ENCODE measurements around the gene DBNDD2. TPM values are rescaled to one million over a fixed set of nuclear protein-coding genes. Genes with fewer than 3 reads are reported as not detected.
A peak's percentile ranks its signal among the peaks of the same experiment; 100 is the strongest.

DBNDD2 gene
- total RNA-seq, 4 donors from 2014 or later, result 53.2 to 115 (median 72.5) TPM

DNA sequence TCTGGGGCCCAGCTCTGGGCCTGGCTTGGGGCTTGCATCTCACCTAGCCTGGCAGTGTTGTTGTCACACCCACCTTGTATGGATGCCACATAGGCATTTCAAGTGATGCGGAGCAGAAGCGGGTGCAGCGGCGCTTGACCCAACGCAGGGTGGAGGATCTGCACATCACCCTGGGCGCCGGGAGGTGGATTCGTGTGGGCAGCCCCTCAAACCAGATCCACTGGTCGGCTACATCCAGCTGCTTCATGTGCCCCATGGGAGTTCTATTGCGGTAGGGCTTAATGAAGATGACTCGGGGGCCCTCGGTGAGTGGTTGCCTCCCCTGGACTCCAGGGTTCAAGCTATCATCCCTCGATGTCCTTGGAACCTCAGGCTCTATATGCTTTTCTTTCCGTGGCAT is 33.1 kb upstream of the DBNDD2 start:
- no peak for TF ChIP-seq POLR2A (IDR thresholded peaks at IDR 0.05)
- no peak for TF ChIP-seq CTCF (IDR thresholded peaks at IDR 0.05)
- H3K4me3 ChIP-seq (ENCODE audit: low read depth, poor library complexity, severe bottlenecking), result no peak overlapping the region
- intact Hi-C loops (cut with DNase I; ENCODE audit: low total_unique reads), result loop anchor here (5.0 kb wide), 2 partner anchors 53 to 62 kb away; no protein-coding TSS in a partner anchor
- DNase-seq (ENCODE audit: low spot score in 2 of 2), result no peak
- WGBS, 2 donors, result 90 to 95% methylated on average over 14 of the region's 14 CpGs

DNA sequence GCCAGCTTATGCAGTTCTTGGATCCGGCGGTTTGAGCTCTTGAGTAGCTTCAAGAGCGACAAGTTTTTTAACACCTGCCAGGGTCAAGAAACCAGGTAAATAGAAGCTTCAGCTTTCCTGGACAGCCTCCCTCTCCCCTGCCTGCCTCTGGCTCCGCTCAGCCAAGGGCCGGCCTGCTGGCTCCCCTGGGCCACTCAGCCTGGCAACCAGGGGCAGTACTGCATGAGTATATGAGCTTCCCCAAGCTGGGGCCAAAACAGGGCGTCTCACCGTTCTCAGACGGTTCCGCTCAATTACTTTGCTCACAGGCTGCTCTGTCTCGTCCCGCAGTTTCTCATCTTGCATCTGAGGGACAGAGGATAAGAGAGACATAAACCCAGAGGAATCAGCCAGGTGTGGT is 30.8 kb upstream of the DBNDD2 start:
- no peak overlapping the region for H3K4me3 ChIP-seq (ENCODE audit: low read depth, poor library complexity, severe bottlenecking)
- intact Hi-C loops (cut with DNase I; ENCODE audit: low total_unique reads), result no loop called here
- TF ChIP-seq CTCF (IDR thresholded peaks at IDR 0.05) (no peak), POLR2A (IDR thresholded peaks at IDR 0.05) (no peak)
- whole genome bisulfite sequencing, 2 donors, result 81 to 86% methylated on average over 11 of the region's 11 CpGs
- no peak for DNase-seq (ENCODE audit: low spot score in 2 of 2)

DNA sequence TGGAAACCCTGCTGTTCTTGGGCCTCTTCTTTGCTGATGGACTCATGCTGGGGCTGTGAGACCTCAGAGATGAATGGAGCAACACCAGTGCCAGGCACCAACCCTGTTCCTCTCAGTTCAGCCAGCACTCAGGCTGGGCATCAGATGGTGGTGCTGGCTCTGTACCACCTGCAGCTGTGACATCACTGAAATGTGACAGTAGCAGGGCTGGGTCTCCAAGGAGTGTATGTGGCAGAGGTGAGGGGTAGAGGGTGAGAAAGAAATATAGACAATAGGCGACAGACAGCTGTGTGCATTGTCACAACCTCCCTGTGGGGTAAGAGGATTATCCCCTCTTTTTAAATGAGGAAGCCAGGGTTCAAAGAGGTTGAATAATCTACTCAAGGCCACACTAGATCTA is 29.9 kb upstream of the DBNDD2 start, which contains the start of gene TP53TG5:
TP53TG5 (minus strand) TSS at position 135 of the 400 bp plus-strand sequence; CDS start at position 46, 89 bp downstream.
- H3K4me3 ChIP-seq (ENCODE audit: low read depth, poor library complexity, severe bottlenecking), result no peak within 1 kb of the TSS
- TF ChIP-seq POLR2A (IDR thresholded peaks at IDR 0.05) (no peak), CTCF (IDR thresholded peaks at IDR 0.05) (no peak)
- WGBS, 2 donors, result 81 to 82% methylated on average over 1 of the region's 1 CpG
- intact Hi-C loops (cut with DNase I; ENCODE audit: low total_unique reads), result no loop called here
- DNase-seq (ENCODE audit: low spot score in 2 of 2), result peak in 1 of 2 donors; percentile 29

DNA sequence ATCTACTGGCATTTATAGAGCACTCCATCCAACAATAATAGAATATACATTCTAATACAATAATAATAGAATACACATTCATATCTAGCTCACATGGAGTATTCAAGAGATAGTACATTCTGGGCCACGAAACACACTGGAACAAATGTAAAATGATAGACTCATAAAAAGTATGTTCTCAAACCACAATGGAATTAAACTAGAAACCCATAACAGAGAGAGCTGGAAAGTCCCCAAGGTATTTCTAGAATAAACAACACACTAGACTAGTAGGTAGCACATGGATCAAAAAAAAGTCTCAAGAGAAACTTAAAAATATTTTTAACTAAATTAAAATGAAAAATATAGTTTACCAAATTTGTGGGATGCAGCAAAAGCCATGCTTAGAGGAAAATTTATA is 20.8 kb upstream of the DBNDD2 start:
- intact Hi-C loops (cut with DNase I; ENCODE audit: low total_unique reads), result no loop called here
- no peak overlapping the region for H3K4me3 ChIP-seq (ENCODE audit: low read depth, poor library complexity, severe bottlenecking)
- WGBS, 2 donors, result 95 to 98% methylated on average over 1 of the region's 1 CpG
- no peak for DNase-seq (ENCODE audit: low spot score in 2 of 2)
- no peak for TF ChIP-seq POLR2A (IDR thresholded peaks at IDR 0.05)
- no peak for TF ChIP-seq CTCF (IDR thresholded peaks at IDR 0.05)

DNA sequence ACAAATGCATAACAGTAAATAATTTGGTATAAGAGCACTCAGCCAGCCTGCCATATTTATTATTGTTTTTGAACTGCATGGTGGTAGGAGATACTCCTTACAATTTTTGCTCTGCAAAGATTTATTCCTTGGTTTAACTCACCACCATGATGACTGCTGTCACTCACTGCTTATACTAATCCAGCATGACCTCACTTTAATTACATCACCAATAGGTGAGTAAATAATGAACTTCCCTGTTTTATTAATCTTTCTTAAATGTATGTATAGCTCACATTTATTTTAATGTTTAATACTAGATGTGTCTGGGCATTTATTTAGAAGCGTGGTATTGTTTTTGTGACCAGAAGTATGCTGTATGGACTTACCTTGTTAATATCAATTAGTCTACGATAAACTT is 17.2 kb upstream of the DBNDD2 start:
- intact Hi-C loops (cut with DNase I; ENCODE audit: low total_unique reads), result no loop called here
- TF ChIP-seq POLR2A (IDR thresholded peaks at IDR 0.05) (no peak), CTCF (IDR thresholded peaks at IDR 0.05) (no peak)
- H3K4me3 ChIP-seq (ENCODE audit: low read depth, poor library complexity, severe bottlenecking), result no peak overlapping the region
- WGBS, 2 donors, result 97 to 100% methylated on average over 2 of the region's 2 CpGs
- no peak for DNase-seq (ENCODE audit: low spot score in 2 of 2)

DNA sequence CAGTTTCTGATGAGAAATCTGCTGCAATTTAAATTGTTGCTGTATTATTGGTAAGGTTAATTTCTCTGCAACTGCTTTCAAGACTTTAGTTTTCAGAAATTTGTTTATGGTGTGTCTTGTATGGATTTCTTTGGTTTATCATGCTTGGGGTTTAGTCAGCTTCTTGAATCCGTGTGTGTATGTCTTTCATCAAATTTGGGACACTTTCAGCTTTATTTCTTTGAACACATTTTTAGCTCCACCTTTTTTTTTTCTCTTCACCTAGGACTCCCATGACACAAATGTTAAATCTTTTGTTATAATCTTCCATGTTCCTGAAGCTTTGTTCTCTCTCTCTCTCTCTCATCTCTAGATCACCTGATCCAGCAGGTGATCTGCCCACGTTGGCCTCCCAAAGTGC is 16.5 kb upstream of the DBNDD2 start:
- DNase-seq (ENCODE audit: low spot score in 2 of 2), result no peak
- H3K4me3 ChIP-seq (ENCODE audit: low read depth, poor library complexity, severe bottlenecking), result no peak overlapping the region
- intact Hi-C loops (cut with DNase I; ENCODE audit: low total_unique reads), result no loop called here
- no peak for TF ChIP-seq POLR2A (IDR thresholded peaks at IDR 0.05)
- 66 to 76% methylated on average over 2 of the region's 2 CpGs for WGBS, 2 donors
